Hindlimb muscle (tissue), 1 donor: ENCODE measurements around the gene NLRP6. TPM values are rescaled to one million over a fixed set of nuclear protein-coding genes. Genes with fewer than 3 reads are reported as not detected.
A peak's percentile ranks its signal among the peaks of the same experiment; 100 is the strongest.
"Not testable (repeated sequence)": the region's sequence is repeated elsewhere in the genome, so short reads cannot be mapped to it uniquely, and the experiment has no call there.

Experiments
- DNase-seq: peaks from one replicate; pipeline ENCODE4 v3.0.0-alpha.2; 2013
- polyA plus RNA-seq: library from polyadenylated mRNA; unstranded; fragments of 120-200 nt; gene quantifications from one replicate; pipeline ENCODE4 v1.2.1, GENCODE V29; 2013; ENCODE audit not compliant: insufficient read length

The NLRP6 gene
- polyA plus RNA-seq, 1 donor, result not detected

GRCh38 chr11:293852-294661 is 15.8 kb downstream of the NLRP6 start:
- DNase-seq, result no peak

- DNase-seq, result no peak
Measured at GRCh38 chr11:294780-295179, 16.6 kb downstream of the NLRP6 start.

- no peak for DNase-seq
Measured at GRCh38 chr11:295351-296170, 17.4 kb downstream of the NLRP6 start.

GRCh38 chr11:296171-297050 is 18.2 kb downstream of the NLRP6 start:
- no peak for DNase-seq

- no peak for DNase-seq
Measured at GRCh38 chr11:297051-297585, 18.9 kb downstream of the NLRP6 start.

- no peak for DNase-seq
Measured at GRCh38 chr11:297586-298405, 19.6 kb downstream of the NLRP6 start.

- DNase-seq, result no peak
Measured at GRCh38 chr11:298406-299065, 20.3 kb downstream of the NLRP6 start.

GRCh38 chr11:299081-299891 is 21.1 kb downstream of the NLRP6 start, which contains the start of gene IFITM5:
IFITM5 (minus strand) TSS chr11:299526; CDS start chr11:299490, 36 bp downstream.
- DNase-seq, result no peak

- DNase-seq, result no peak
Measured at GRCh38 chr11:299951-300735, 21.9 kb downstream of the NLRP6 start.

- DNase-seq, result no peak
Measured at GRCh38 chr11:303363-303762, 25.2 kb downstream of the NLRP6 start.

- DNase-seq, result no peak
Measured at GRCh38 chr11:304061-304506, 25.9 kb downstream of the NLRP6 start.

GRCh38 chr11:304915-305843 is 27.0 kb downstream of the NLRP6 start:
- DNase-seq, result peak; percentile 80

- no peak for DNase-seq
Measured at GRCh38 chr11:305844-306211, 27.6 kb downstream of the NLRP6 start.

- no peak for DNase-seq
Measured at GRCh38 chr11:306645-307371, 28.6 kb downstream of the NLRP6 start.

- DNase-seq, result not testable (repeated sequence)
Measured at GRCh38 chr11:307766-308708, 29.8 kb downstream of the NLRP6 start, which contains the start of gene IFITM2. IFITM2 (plus strand) TSS chr11:307816; CDS start chr11:308193, 377 bp downstream.
